Measurements from ENCODE around the gene UST.

- TF ChIP-seq TAF1 (IDR thresholded peaks at IDR 0.05; ENCODE audit: low read depth, low read length) (no peak), POLR2AphosphoS5 (IDR thresholded peaks at IDR 0.05; ENCODE audit: low read depth, low read length) (no peak), POLR2A (IDR thresholded peaks at IDR 0.05; ENCODE audit: low read depth, low read length) (no peak), PAX5 (IDR thresholded peaks at IDR 0.05; ENCODE audit: insufficient read depth, low read length, severe bottlenecking) (no peak)
These were observed 222.2 kb downstream of the UST start for GRCh38 chr6:148968771-148969602.

All from GM12891 (cell line).